Activated CD8-positive, alpha-beta T cell treated with anti-CD3 and anti-CD28 coated beads for 36 hours (primary cell): ENCODE data around the gene RRP1B. TPM values are rescaled to one million over a fixed set of nuclear protein-coding genes. Genes with fewer than 3 reads are reported as not detected.
A peak's percentile ranks its signal among the peaks of the same experiment; 100 is the strongest.

ENCODE experiments used
- ATAC-seq: fragments of 200-7000 bp; cut with Tn5 transposase; one replicate; pipeline ENCODE4 v1.10.0; 2021; ENCODE audit warnings: mild to moderate bottlenecking, moderate library complexity
- CTCF ChIA-PET: fragments of 350-600 bp; sonication (Branson Sonifier 250); formaldehyde crosslinking; loops from one replicate; lab custom pipeline; 2021; ENCODE audit warnings: antibody characterized with exemption; lab: Charles Lee
- POLR2A ChIA-PET: fragments of 350-600 bp; sonication (Branson Sonifier 250); formaldehyde crosslinking; loops from one replicate; lab custom pipeline; 2021; ENCODE audit warnings: antibody characterized with exemption; lab: Charles Lee
- DNase-seq: peaks from one replicate; pipeline ENCODE4 v3.0.0-alpha.2; 2020
- H3K27ac Mint-ChIP-seq: one replicate; pipeline ENCODE4 v1.8.0; 2021; ENCODE audit warnings: mild to moderate bottlenecking, mixed read lengths
- H3K27me3 Mint-ChIP-seq: one replicate; pipeline ENCODE4 v1.8.0; 2021; ENCODE audit warnings: mixed read lengths
- H3K36me3 Mint-ChIP-seq: one replicate; pipeline ENCODE4 v1.8.0; 2021; ENCODE audit warnings: low read depth, mixed read lengths
- H3K4me1 Mint-ChIP-seq: one replicate; pipeline ENCODE4 v1.8.0; 2021; ENCODE audit warnings: low read depth, mixed read lengths
- H3K4me3 Mint-ChIP-seq: one replicate; pipeline ENCODE4 v1.8.0; 2021; ENCODE audit warnings: mild to moderate bottlenecking, moderate library complexity, mixed read lengths
- H3K9me3 Mint-ChIP-seq: one replicate; pipeline ENCODE4 v1.8.0; 2021; ENCODE audit warnings: mixed read lengths
- intact Hi-C: fragments of 100-400 bp; cut with micrococcal nuclease; formaldehyde crosslinking; loops from one replicate; pipeline ENCODE4 v1.10.0; 2022
- total RNA-seq, 2 experiments: library from RNA; stranded (reverse); gene quantifications; one replicate each; pipeline ENCODE4 v1.2.3, GENCODE V29; 2021
- TF ChIP-seq, protein P1 (sequence below): fragments of 200-600 bp; IDR thresholded peaks from one replicate; pipeline ENCODE4 v1.8.0; 2022; ENCODE audit warnings: antibody characterized with exemption, mild to moderate bottlenecking

Gene RRP1B
- total RNA-seq, 2 experiments from 2014 or later = 76.7 to 78.5 TPM

DNA sequence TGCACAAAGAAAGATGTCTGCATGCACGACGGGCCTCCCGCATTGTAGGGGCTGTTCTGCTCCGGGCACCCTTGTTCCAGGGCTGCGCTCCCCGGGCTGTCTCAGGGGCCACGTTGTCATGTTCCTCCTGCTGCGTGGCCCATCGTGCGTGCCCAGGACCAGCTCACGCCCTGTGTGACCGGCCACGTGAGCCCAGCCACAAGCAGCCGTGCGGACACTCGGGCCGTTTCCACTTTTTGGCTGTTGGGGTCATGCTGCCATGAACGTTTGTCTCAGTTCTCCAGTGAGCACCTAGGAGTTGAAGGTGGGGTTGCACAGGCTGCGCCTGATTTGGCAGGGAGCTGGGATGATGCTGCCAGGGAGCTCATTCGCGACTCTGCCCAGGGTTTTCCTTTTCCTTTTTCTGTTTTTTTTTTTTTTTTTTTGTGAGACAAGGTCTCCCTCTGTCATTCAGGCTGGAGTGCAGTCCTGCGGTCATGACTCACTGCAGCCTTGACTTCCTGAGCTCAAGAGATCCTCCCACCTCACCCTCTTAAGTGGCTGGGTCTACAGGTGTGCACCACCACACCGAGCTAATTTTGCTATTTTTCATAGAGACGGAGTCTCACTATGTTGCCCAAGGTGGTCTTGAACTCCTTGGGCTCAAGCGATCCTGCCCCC, 77.0 kb downstream of the RRP1B start:
- H3K27me3 Mint-ChIP-seq = no peaks in the 10 kb centered on the region
- no peak overlapping the region for H3K4me3 Mint-ChIP-seq
- CTCF ChIA-PET = interaction anchor here (0.8 to 1.6 kb wide), 2 partner anchors 8 to 70 kb away, joined by 3 to 4 read pairs; no protein-coding TSS in a partner anchor
- intact Hi-C loops = no loop called here
- peaks cover 35% of the 10 kb centered on the region for H3K4me1 Mint-ChIP-seq
- DNase-seq (no peak), ATAC-seq (no peak)
- POLR2A ChIA-PET = interaction anchor here (0.6 kb wide), 1 partner anchor 52 kb away, joined by 3 read pairs; no protein-coding TSS in a partner anchor
- TF ChIP-seq, protein P1, sequence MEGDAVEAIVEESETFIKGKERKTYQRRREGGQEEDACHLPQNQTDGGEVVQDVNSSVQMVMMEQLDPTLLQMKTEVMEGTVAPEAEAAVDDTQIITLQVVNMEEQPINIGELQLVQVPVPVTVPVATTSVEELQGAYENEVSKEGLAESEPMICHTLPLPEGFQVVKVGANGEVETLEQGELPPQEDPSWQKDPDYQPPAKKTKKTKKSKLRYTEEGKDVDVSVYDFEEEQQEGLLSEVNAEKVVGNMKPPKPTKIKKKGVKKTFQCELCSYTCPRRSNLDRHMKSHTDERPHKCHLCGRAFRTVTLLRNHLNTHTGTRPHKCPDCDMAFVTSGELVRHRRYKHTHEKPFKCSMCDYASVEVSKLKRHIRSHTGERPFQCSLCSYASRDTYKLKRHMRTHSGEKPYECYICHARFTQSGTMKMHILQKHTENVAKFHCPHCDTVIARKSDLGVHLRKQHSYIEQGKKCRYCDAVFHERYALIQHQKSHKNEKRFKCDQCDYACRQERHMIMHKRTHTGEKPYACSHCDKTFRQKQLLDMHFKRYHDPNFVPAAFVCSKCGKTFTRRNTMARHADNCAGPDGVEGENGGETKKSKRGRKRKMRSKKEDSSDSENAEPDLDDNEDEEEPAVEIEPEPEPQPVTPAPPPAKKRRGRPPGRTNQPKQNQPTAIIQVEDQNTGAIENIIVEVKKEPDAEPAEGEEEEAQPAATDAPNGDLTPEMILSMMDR = no peak
- H3K36me3 Mint-ChIP-seq = peaks cover 20% of the 10 kb centered on the region
- no peak overlapping the region for H3K27ac Mint-ChIP-seq
- H3K9me3 Mint-ChIP-seq = no peaks in the 10 kb centered on the region

DNA sequence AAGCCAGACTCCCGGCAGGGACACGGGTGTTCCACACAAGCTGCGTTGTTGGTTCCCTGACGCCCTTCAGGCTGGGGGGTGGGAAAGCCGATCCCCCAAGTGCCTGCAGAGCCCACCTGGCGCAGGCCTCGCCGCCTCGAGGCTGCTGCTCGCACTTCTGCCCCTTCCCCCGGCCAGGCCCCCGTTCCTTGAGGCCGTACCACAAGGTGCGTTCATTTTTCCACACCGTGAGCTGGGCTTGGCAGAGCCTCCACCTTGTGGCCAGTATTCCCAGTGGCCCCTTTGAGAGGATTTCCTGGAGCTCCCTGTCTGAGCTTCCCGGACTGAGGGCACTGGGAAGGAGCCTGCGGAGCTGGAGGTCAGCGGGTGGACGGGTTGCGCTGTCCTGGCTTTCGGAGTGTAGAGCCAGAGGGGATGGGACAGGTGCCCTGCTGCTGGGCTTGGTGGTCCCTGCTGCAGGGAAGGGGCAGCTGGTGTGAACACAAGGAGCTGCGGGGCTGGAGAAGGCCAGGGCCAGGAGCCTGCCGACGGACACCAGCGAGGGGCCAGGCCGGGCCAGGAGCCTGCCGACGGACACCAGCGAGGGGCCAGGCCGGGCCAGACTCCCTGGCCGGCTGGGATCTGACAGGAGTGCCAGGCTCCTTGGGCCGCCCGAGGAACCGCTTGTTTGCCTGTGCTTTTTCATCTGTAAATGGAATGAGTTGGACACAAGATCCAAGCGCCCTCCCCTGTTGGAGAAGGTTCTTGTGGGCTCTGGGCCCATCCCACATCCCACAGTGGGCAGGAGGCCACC, 78.0 kb downstream of the RRP1B start:
- TF ChIP-seq, protein P1 = no peak
- CTCF ChIA-PET = interaction anchor here (0.8 to 1.6 kb wide), 2 partner anchors 9 to 71 kb away, joined by 3 to 4 read pairs; no protein-coding TSS in a partner anchor
- intact Hi-C loops = no loop called here
- Mint-ChIP-seq H3K4me1 (peaks cover 33% of the 10 kb centered on the region), H3K9me3 (no peaks in the 10 kb centered on the region), H3K36me3 (peaks cover 17% of the 10 kb centered on the region), H3K4me3 (no peak overlapping the region), H3K27ac (no peak overlapping the region), H3K27me3 (no peaks in the 10 kb centered on the region)
- POLR2A ChIA-PET = interaction anchor here (1.5 kb wide), 2 partner anchors 8 to 77 kb away, joined by 3 read pairs; no protein-coding TSS in a partner anchor
- ATAC-seq (no peak), DNase-seq (no peak)

DNA sequence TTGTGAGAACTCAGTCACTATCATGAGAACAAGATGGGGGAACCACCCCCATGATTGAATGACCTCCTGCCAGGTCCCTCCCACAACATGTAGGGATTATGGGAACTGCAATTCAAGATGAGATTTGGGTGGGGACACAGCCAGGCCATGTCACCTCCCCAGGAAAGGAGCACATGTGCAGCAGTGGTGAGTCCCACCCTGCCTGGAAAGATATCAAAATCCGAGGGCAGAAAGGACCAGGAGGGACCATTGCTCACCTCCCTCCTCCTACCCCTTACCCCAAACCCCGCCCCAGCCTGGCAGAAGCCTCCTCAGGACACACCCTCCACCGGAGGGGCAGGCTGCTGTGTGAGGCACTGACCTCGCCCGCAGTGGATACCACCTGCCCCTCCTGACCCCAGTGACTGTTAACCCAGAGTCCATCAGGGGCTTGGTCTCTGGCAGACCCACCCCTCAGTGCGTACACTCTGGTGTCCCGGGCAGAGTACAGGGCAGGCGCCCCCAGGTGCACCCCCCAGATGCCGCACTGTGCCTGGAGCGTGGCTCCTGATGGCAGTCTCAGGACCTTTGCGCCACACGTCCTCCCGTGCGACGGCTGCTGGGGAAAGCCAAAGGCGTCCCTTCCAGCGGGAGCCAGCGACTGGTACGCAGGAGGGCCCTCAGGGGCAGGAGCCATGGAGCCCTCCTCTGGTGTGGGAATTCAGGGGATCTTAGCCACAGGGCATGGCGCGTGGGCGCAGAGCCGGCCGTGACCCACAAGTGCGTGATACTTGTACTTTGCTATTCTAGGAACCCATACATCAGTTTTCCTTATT, 80.5 kb downstream of the RRP1B start:
- DNase-seq = no peak
- ChIA-PET POLR2A (interaction anchor here (1.4 to 1.6 kb wide), 2 partner anchors 11 to 18 kb away, joined by 3 to 6 read pairs; no protein-coding TSS in a partner anchor), CTCF (interaction anchor here (0.7 kb wide), 1 partner anchor 43 kb away, joined by 4 read pairs; no protein-coding TSS in a partner anchor)
- H3K9me3 Mint-ChIP-seq = no peaks in the 10 kb centered on the region
- no peak overlapping the region for H3K4me3 Mint-ChIP-seq
- intact Hi-C loops = no loop called here
- no peaks in the 10 kb centered on the region for H3K27me3 Mint-ChIP-seq
- peaks cover 22% of the 10 kb centered on the region for H3K36me3 Mint-ChIP-seq
- peaks cover 14% of the 10 kb centered on the region for H3K4me1 Mint-ChIP-seq
- ATAC-seq = peak; percentile 46
- TF ChIP-seq, protein P1 = no peak
- H3K27ac Mint-ChIP-seq = no peak overlapping the region

DNA sequence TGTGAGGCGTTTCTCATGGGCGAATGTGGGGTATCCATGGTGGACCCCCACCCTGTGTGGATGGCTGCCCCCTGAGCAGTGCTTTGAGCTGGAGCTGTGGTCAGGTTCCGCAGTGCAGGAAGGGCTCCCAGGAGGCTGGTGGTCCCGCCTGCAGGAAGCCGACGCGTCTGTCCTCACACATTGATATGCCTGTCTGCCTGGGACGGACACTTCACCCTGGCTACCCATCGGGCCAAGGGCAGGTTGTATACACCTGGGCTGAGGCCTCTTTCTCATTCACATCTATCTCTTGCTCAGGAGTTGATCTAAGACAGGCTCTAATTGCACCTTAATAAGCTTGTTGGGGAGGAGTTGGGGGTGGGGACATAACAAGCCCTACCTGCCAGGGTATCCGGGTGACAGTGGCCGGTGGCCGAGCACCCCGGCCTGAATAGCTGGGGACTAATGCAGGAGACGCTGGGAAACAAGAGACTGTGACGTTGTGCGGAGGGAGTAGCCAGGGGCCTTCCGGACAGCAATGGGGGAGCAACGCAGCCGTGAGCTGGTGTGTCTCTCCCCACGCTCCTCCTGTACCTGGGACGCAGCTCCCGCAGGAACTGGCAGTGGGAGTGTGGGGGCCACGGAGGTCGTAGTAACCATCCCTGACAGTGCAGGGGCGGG, 81.3 kb downstream of the RRP1B start:
- peaks cover 11% of the 10 kb centered on the region for H3K4me1 Mint-ChIP-seq
- no peak for DNase-seq
- intact Hi-C loops = no loop called here
- H3K27me3 Mint-ChIP-seq = no peaks in the 10 kb centered on the region
- H3K36me3 Mint-ChIP-seq = peaks cover 24% of the 10 kb centered on the region
- CTCF ChIA-PET = no interaction called here
- TF ChIP-seq, protein P1 = no peak
- H3K9me3 Mint-ChIP-seq = no peaks in the 10 kb centered on the region
- ATAC-seq = peak; percentile 38
- no peak overlapping the region for H3K4me3 Mint-ChIP-seq
- H3K27ac Mint-ChIP-seq = no peak overlapping the region
- POLR2A ChIA-PET = interaction anchor here (1.6 kb wide), 1 partner anchor 12 kb away, joined by 6 read pairs; no protein-coding TSS in a partner anchor
